ENCODE measurements around the gene ASPHD2. TPM values are rescaled to one million over a fixed set of nuclear protein-coding genes. Genes with fewer than 3 reads are reported as not detected.
A peak's percentile ranks its signal among the peaks of the same experiment; 100 is the strongest.

Gene ASPHD2
- total RNA-seq, 1 donor from 2014 or later = 4.2 TPM

- H3K27ac Mint-ChIP-seq = no peak overlapping the region
- DNase-seq (ENCODE audit: low spot score, unreplicated experiment) = no peak
Observed at GRCh38 chr22:26394777-26395176, 34.3 kb upstream of the ASPHD2 start.

DNA sequence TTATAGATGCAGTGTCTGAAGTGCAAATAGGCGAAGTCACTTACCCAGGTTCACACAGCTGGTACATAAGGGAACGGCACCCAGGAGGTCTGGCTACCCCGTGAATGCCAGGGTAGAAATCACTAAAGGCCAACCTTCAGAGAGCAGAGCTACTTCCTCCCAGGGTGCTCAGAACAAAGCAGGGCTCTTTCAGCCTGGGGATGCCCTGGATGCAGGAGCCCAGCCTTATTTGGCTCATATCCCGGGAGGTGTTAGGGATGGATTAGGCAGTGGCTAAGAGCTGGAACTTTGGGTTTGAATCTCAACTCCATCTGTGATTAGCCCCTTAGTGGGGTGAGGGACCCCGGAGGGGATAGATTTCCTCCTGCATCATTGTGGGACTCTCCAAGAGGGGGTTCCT lies 33.1 kb upstream of the ASPHD2 start:
- H3K4me1 Mint-ChIP-seq (ENCODE audit: low read depth) = peaks cover 6% of the 10 kb centered on the region
- H3K4me3 Mint-ChIP-seq (ENCODE audit: low read depth) = no peak overlapping the region
- TF ChIP-seq CTCF (IDR thresholded peaks at IDR 0.05; ENCODE audit: unreplicated experiment) = no peak
- no peaks in the 10 kb centered on the region for H3K36me3 Mint-ChIP-seq (ENCODE audit: insufficient read depth)
- peaks cover 8% of the 10 kb centered on the region for H3K27me3 Mint-ChIP-seq
- H3K27ac Mint-ChIP-seq = no peak overlapping the region
- no peaks in the 10 kb centered on the region for H3K9me3 Mint-ChIP-seq (ENCODE audit: low read depth)
- DNase-seq (ENCODE audit: low spot score, unreplicated experiment) = no peak

More at GRCh38 chr22:26394777-26395176, 34.3 kb upstream of the ASPHD2 start:
- H3K9me3 Mint-ChIP-seq (ENCODE audit: low read depth) = no peaks in the 10 kb centered on the region
- no peak for TF ChIP-seq CTCF (IDR thresholded peaks at IDR 0.05; ENCODE audit: unreplicated experiment)
- no peaks in the 10 kb centered on the region for H3K36me3 Mint-ChIP-seq (ENCODE audit: insufficient read depth)
- peaks cover 8% of the 10 kb centered on the region for H3K27me3 Mint-ChIP-seq
- peaks cover 6% of the 10 kb centered on the region for H3K4me1 Mint-ChIP-seq (ENCODE audit: low read depth)
- H3K4me3 Mint-ChIP-seq (ENCODE audit: low read depth) = no peak overlapping the region

DNA sequence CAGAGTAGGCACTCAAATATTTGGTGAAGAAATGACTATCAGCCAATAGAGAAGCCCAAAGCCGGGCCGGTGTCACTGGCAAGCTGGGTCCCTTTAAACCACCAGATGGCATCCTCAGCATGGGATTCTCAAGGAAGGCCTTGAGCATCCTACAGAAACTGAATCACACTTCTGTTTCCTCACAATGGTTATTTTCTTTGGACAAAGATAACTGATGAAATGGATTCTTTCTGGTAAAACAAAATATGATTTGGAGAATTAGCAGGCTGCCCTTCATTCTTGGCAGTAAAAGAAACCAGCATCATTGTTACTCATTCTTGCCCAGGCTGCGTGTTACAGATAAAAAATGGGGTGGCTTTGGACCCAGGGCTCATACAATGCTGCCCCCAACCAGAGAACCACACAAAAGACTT lies 30.3 kb upstream of the ASPHD2 start:
- no peaks in the 10 kb centered on the region for H3K36me3 Mint-ChIP-seq (ENCODE audit: insufficient read depth)
- peaks cover 4% of the 10 kb centered on the region for H3K4me1 Mint-ChIP-seq (ENCODE audit: low read depth)
- no peak overlapping the region for H3K27ac Mint-ChIP-seq
- no peak for DNase-seq (ENCODE audit: low spot score, unreplicated experiment)
- TF ChIP-seq CTCF (IDR thresholded peaks at IDR 0.05; ENCODE audit: unreplicated experiment) = peak; percentile 62
- H3K9me3 Mint-ChIP-seq (ENCODE audit: low read depth) = no peaks in the 10 kb centered on the region
- peaks cover 18% of the 10 kb centered on the region for H3K27me3 Mint-ChIP-seq
- H3K4me3 Mint-ChIP-seq (ENCODE audit: low read depth) = no peak overlapping the region

DNA sequence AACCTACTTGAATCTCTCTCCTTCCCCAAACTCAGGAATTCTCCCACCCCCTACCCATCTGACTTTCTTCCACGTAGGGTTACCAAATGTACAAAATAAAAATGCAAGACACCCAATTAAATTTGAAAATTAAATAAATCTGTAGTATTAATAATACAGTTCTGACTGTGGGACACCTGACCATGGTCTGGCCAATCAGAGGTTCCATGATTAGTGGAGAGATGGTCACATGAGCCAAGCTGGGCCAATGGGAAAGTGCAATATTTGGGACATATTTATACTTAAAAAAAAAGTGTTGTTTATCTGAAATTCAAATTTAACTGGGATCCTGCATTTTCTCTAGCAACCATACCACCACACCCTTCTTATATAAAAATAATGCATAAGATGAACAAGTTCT lies 29.8 kb upstream of the ASPHD2 start:
- DNase-seq (ENCODE audit: low spot score, unreplicated experiment) = no peak
- no peaks in the 10 kb centered on the region for H3K36me3 Mint-ChIP-seq (ENCODE audit: insufficient read depth)
- no peaks in the 10 kb centered on the region for H3K9me3 Mint-ChIP-seq (ENCODE audit: low read depth)
- peaks cover 21% of the 10 kb centered on the region for H3K27me3 Mint-ChIP-seq
- no peak for TF ChIP-seq CTCF (IDR thresholded peaks at IDR 0.05; ENCODE audit: unreplicated experiment)
- H3K4me1 Mint-ChIP-seq (ENCODE audit: low read depth) = peaks cover 4% of the 10 kb centered on the region
- no peak overlapping the region for H3K4me3 Mint-ChIP-seq (ENCODE audit: low read depth)
- no peak overlapping the region for H3K27ac Mint-ChIP-seq

- Mint-ChIP-seq H3K27ac (no peak overlapping the region), H3K4me1 (ENCODE audit: low read depth) (no peaks in the 10 kb centered on the region), H3K36me3 (ENCODE audit: insufficient read depth) (no peaks in the 10 kb centered on the region), H3K4me3 (ENCODE audit: low read depth) (no peak overlapping the region), H3K27me3 (peaks cover 34% of the 10 kb centered on the region), H3K9me3 (ENCODE audit: low read depth) (no peaks in the 10 kb centered on the region)
- TF ChIP-seq CTCF (IDR thresholded peaks at IDR 0.05; ENCODE audit: unreplicated experiment) = no peak
- no peak for DNase-seq (ENCODE audit: low spot score, unreplicated experiment)
Observed at GRCh38 chr22:26401726-26402125, 27.3 kb upstream of the ASPHD2 start.
